Effector memory CD4-positive, alpha-beta T cell (primary cell): ENCODE results near the gene IFI27.

Source experiments
- DNase-seq, 3 donors: peaks; one replicate each; pipeline ENCODE4 v3.0.0-alpha.2; 2020
- H3K27ac ChIP-seq: 2 replicates; pipeline ENCODE4 v1.7.0; 2013; ENCODE audit warnings: mild to moderate bottlenecking, low read length, moderate library complexity; ENCODE audit not compliant: insufficient read depth, poor library complexity, severe bottlenecking
- H3K27me3 ChIP-seq: replicated peaks from 2 replicates; pipeline ENCODE4 v1.7.0; 2013; ENCODE audit warnings: mild to moderate bottlenecking, low read length; ENCODE audit not compliant: insufficient read depth, control insufficient read depth, poor library complexity, severe bottlenecking
- H3K36me3 ChIP-seq: 2 replicates; pipeline ENCODE4 v1.7.0; 2013; ENCODE audit warnings: mild to moderate bottlenecking, low read length, moderate library complexity; ENCODE audit not compliant: control insufficient read depth, insufficient read depth
- H3K4me1 ChIP-seq: 2 replicates; pipeline ENCODE4 v1.7.0; 2013; ENCODE audit warnings: low read length, mild to moderate bottlenecking; ENCODE audit not compliant: control insufficient read depth, insufficient read depth, poor library complexity, severe bottlenecking
- H3K4me3 ChIP-seq: 2 replicates; pipeline ENCODE4 v1.7.0; 2013; ENCODE audit warnings: low read length, low read depth, mild to moderate bottlenecking; ENCODE audit not compliant: insufficient read depth, poor library complexity, severe bottlenecking
- H3K9me3 ChIP-seq: 2 replicates; pipeline ENCODE4 v1.7.0; 2013; ENCODE audit warnings: mild to moderate bottlenecking, low read length, moderate library complexity; ENCODE audit not compliant: control insufficient read depth

The IFI27 gene

DNA sequence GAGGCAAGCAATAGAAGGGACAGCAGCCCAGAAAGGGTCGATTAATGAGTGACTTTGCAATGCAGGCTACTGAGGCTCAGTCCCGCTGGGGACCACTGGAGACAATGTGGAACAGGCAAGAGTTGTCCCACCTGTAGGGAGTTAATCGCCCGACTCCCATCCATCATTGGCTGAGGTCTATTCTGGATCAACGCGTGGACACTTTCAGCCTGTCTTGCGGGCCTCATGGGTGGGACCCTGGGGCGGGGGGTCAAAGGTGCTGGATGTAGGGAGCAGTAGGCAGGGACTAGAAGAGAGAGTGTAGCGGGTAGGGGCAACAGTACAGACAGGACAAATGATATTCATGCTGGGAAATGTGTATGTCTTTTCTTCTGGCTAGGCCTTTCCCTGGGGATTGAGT is 12.8 kb downstream of the IFI27 start:
- DNase-seq: no peak
- Histone ChIP-seq H3K4me1 (no peaks in the 10 kb centered on the region), H3K27ac (no peak overlapping the region), H3K4me3 (no peak overlapping the region), H3K9me3 (no peaks in the 10 kb centered on the region), H3K27me3 (no peaks in the 10 kb centered on the region), H3K36me3 (no peaks in the 10 kb centered on the region)

DNA sequence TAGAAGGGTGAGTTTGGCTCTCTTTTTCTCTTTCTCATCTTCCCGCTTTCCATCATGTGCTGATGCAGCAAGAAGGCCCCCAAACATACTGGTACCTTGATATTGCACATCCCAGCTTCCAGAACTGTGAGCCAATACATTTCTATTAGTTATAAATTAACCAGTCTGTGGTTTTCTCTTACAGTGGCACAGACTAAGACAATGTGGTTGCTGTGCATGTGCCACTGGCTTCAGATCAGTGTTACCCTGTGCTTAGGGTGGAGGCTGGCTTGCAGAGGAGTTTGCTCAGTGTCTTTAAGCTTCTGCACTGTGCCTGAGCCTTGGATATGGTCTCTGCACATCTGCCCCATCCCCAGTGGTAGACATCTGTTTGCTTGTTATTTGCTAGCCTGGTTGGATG is 13.3 kb downstream of the IFI27 start:
- Histone ChIP-seq H3K4me1 (no peaks in the 10 kb centered on the region), H3K4me3 (no peak overlapping the region), H3K27me3 (no peaks in the 10 kb centered on the region), H3K36me3 (no peaks in the 10 kb centered on the region), H3K9me3 (no peaks in the 10 kb centered on the region), H3K27ac (no peak overlapping the region)
- DNase-seq: no peak

DNA sequence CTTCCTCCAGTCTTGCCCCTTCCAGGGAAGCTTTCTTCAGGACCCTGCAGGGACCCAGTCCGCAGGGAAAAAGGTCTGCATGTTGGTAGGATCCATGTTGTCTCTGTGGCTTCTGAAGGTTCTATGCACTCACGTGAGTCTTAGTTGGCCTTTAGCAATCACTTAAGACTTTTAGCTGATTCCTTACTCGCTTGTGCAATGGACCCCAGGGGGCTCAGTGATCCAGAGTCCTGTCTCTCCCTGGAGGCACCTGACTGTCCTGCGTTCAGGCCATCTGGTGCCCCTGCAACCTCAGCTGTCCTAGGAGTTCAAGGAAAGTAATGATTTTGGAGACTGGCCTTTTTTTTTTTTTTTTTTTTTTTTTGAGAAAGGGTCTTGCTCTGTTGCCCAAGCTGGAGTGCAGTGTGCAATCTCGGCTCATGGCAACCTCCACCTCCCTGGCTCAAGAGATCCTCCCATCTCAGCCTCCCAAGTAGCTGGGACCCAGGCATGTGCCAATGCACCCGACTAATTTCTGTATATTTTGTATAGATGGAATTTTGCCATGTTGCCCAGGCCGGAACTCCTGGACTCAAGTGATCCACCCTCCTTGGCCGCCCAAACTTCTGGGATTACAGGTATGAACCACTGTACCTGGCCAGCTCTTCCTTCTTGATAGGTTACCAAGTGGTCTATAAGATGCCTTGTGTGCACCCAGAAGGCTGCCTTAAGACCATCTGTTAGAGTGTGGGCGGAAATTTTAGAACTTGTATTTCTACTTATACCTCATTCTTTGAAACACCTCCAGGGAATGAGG is 14.2 kb downstream of the IFI27 start:
- Histone ChIP-seq H3K27ac (no peak overlapping the region), H3K27me3 (no peaks in the 10 kb centered on the region), H3K4me3 (no peak overlapping the region), H3K4me1 (no peaks in the 10 kb centered on the region), H3K9me3 (no peaks in the 10 kb centered on the region), H3K36me3 (no peaks in the 10 kb centered on the region)
- DNase-seq: no peak

DNA sequence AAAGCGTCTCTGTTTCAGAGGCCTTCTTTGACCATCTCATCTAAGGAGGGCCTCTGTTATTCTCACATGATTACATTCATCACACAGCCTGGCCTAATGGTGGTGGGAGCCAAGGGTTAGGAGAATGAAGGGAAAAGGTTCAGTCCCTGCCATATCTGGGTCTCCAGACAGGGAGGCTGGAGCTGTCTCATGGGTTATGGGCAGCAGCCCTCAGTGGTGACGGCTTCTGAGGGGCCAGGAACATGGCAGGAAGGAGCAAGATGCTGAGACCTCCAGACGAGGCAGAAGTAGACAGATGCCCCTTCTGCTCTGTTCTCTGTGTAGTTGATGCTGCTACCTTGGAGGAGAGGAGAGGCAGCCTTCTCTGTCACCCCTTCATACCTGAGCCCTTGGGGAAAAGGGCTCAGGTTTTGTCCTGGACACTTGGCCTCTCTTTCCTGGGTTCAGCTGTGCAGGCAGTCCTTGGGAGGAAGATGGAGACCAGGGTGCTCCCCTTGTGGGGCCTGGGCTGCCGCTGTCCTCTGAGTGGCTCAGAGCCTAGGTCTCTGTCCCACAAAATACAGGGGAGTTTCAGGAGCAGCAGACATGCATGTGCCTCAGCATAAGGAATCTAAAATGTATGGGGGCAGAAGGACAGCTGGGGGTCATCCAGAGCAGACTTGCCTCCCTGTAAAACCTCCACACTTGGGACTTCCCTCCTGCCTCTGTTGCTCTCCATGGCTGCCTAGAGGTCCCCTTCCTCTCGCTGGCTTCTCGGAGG is 15.3 kb downstream of the IFI27 start:
- no peaks in the 10 kb centered on the region for H3K4me1 ChIP-seq
- no peak for DNase-seq
- no peaks in the 10 kb centered on the region for H3K36me3 ChIP-seq
- H3K4me3 ChIP-seq: no peak overlapping the region
- H3K9me3 ChIP-seq: no peaks in the 10 kb centered on the region
- no peak overlapping the region for H3K27ac ChIP-seq
- H3K27me3 ChIP-seq: no peaks in the 10 kb centered on the region

DNA sequence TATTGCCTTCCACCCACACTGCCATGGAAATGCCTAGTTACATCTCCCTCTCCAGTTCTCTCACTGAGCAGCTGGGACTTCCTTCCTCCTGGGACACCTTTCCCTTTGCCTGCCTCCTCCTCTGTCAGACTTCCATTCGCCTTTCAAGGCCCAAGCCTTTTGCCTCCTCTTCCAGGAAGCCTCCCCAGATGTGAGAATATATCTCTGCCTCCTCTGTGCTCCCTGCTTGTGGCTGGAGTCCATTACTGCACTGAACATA is 15.8 kb downstream of the IFI27 start:
- Histone ChIP-seq H3K9me3 (no peaks in the 10 kb centered on the region), H3K4me3 (no peak overlapping the region), H3K36me3 (no peaks in the 10 kb centered on the region), H3K27ac (no peak overlapping the region), H3K4me1 (no peaks in the 10 kb centered on the region), H3K27me3 (no peaks in the 10 kb centered on the region)
- DNase-seq: no peak

DNA sequence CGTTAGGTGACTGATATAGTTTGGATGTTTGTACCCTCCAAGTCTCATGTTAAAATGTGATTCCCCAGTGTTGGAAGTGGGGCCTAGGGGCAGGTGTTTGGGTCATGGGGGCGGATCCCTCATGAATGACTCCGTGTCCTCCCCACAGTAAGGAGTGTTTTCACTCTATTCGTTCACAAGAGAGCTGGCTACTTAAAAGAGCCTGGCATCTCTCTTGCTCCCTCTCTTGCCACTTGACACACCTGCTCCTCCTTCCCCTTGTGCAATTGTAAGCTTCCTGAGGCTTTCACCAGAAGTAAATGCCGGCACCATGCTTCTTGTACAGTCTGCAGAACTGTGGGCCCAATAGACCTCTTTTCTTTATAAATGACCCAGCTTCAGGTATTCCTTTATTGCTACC is 16.3 kb downstream of the IFI27 start:
- no peaks in the 10 kb centered on the region for H3K9me3 ChIP-seq
- no peaks in the 10 kb centered on the region for H3K27me3 ChIP-seq
- no peak for DNase-seq
- no peak overlapping the region for H3K27ac ChIP-seq
- no peaks in the 10 kb centered on the region for H3K4me1 ChIP-seq
- no peaks in the 10 kb centered on the region for H3K36me3 ChIP-seq
- no peak overlapping the region for H3K4me3 ChIP-seq

DNA sequence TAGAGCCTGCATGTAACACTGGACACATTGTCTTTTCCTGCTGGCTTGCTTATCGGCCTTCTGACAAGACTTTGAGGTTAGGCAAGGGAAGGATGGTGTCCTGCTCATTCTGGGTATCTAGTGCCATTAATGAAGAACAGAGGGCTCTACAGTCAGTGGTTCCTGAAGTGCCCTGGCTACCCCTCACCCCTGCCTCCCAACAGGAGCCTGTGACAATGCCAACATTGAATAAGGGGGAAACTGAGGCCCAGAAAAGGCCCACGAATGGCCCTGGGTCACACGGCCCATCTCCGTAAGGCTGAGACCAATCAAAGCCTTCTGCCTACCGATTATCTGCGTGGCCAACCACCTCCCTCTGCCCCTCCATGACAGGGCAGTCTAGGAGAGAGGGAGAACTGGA is 16.8 kb downstream of the IFI27 start:
- Histone ChIP-seq H3K9me3 (no peaks in the 10 kb centered on the region), H3K27ac (no peak overlapping the region), H3K4me3 (no peak overlapping the region), H3K4me1 (no peaks in the 10 kb centered on the region), H3K36me3 (no peaks in the 10 kb centered on the region), H3K27me3 (no peaks in the 10 kb centered on the region)
- no peak for DNase-seq

DNA sequence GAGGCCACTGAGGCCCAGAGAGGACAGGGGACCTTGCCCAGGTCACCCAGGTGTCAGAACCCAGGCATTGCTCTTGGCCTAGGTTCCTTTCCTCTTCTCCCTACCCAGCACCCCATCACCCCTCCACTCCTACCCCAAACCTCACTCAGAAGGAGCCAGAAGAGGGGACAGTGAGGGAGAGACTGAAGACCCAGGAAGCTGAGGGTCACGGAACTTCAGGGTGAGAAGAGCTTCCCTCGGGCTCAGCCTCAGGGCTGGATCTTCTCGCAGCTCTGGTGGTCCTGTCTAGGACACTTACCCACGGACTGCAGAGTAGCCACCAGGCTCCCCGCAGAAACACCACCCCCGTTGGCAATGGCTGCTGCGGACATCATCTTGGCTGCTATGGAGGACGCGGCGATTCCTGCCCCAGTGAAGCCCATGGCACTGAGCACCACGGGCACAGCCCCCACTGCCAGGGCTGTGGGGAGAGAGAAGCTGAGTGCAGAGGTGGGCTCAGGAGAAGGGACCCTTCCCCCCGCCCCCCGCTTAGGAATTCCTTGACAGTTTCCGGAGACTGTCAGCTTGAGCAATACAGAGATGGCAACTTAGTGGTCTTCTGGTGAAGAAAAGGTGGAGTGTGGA is 17.8 kb downstream of the IFI27 start:
- Histone ChIP-seq H3K36me3 (no peaks in the 10 kb centered on the region), H3K27me3 (no peaks in the 10 kb centered on the region), H3K4me1 (no peaks in the 10 kb centered on the region), H3K27ac (no peak overlapping the region), H3K4me3 (no peak overlapping the region), H3K9me3 (no peaks in the 10 kb centered on the region)
- DNase-seq: no peak

DNA sequence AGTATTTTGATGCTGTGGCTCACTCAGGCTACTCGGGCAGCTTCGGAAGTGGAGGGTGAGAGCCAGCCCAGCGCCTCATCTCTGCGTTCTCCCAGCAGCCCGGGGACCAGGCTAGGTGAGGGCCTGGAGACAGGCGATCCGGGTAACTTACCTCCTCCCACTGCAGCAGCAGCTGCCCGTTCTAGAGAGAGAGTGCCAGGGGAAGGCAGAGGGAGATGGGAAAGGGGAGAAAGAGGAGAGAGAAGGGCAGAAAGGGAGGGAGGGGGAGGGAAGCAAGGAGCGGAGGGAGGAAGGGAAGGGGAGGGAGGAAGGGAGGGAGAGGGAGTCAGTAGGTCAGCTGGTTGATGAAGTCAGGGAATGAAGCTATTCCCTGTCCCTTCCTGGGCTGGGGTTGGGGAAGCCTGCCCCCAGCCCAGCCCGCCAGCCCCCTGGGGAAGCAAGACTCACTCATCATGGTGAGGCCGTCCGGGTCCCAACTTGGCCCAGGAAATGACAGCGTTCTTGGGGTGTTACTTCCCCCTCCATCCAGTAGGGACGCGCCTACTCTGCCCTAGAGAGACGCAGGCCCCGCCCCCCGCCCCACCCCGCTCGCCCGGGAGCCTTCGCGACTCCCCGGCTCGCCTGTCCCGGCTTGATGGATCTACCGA is 18.7 kb downstream of the IFI27 start, which contains the start of gene IFI27L2:
Gene IFI27L2 (minus strand): TSS at position 494 of the 647 bp plus-strand sequence. CDS start 40 bp downstream, at position 454.
- Histone ChIP-seq H3K4me1 (no peaks in the 10 kb centered on the region), H3K4me3 (peak within 1 kb of the TSS; percentile 54), H3K36me3 (no peaks in the 10 kb centered on the region), H3K9me3 (no peaks in the 10 kb centered on the region), H3K27ac (peak within 1 kb of the TSS; percentile 55), H3K27me3 (no peaks in the 10 kb centered on the region)
- peak; percentile 40 to 66 (median 58) for DNase-seq
